K562 (cell line): ENCODE data around the gene PLEKHA8. TPM values are rescaled to one million over a fixed set of nuclear protein-coding genes. Genes with fewer than 3 reads are reported as not detected.

Source experiments
- ATAC-seq: fragments of 200-7000 bp; cut with Tn5 transposase; 3 replicates; pipeline ENCODE4 v1.9.1; 2020; ENCODE audit warnings: moderate library complexity
- BruUV-seq: library from RNA; stranded (reverse); fragments of 400-500 nt; replicated peaks from 2 replicates; lab custom pipeline; 2021; lab: Mats Ljungman, UMichigan
- CTCF ChIA-PET: fragments of 300-600 bp; formaldehyde crosslinking; extraction: SDS; loops from one replicate; lab custom pipeline; 2021; ENCODE audit warnings: low intra/inter-chr PET ratio; lab: Yijun Ruan, JAX
- POLR2A ChIA-PET: fragments of 300-600, 350-650 bp; sonication (Branson Sonifier 250); formaldehyde crosslinking; extraction: SDS; loops from one replicate; lab custom pipeline; 2021; ENCODE audit warnings: antibody characterized with exemption, inconsistent platforms; lab: Yijun Ruan, JAX
- DNase-seq, 4 experiments: peaks; one replicate each; pipeline versions ENCODE4 v3.0.0 to v3.0.0-alpha.2; 2011 to 2018; ENCODE audit warnings: low spot score in 3 of 4, mixed read lengths in 3 of 4; ENCODE audit errors: extremely low read depth in 1 of 4
- FAIRE-seq: peaks from 2 replicates; lab custom pipeline; 2011; peaks lifted over from hg19 to GRCh38; lab: Jason Lieb, UNC
- H2AFZ ChIP-seq: 2 replicates; pipeline ENCODE4 v1.6.0; 2011; ENCODE audit warnings: low read depth, low read length, control low read depth, inconsistent platforms
- H3K27ac ChIP-seq: fragments of 200-600 bp; 3 replicates; pipeline ENCODE4 v1.8.0; 2011; ENCODE audit warnings: low read depth, mild to moderate bottlenecking, control low read depth, inconsistent platforms, low read length, moderate library complexity, mixed read lengths; ENCODE audit errors: extremely low read depth
- H3K27me3 ChIP-seq, 2 experiments: fragments of 300-600 bp in 1 of 2; 2 replicates in 1 of 2; 3 replicates in 1 of 2; pipeline versions ENCODE4 v1.6.0 to v1.8.0; 2011; ENCODE audit warnings: inconsistent platforms in 2 of 2, low read length in 2 of 2, mild to moderate bottlenecking in 1 of 2, mixed read lengths in 1 of 2, moderate library complexity in 1 of 2; ENCODE audit not compliant: control insufficient read depth in 2 of 2, insufficient read depth in 2 of 2
- H3K36me3 ChIP-seq: fragments of 300-600 bp; 3 replicates; pipeline ENCODE4 v1.8.0; 2011; ENCODE audit warnings: mild to moderate bottlenecking, low read length, inconsistent platforms; ENCODE audit not compliant: control insufficient read depth, insufficient read depth
- H3K4me1 ChIP-seq, 2 experiments: fragments of 200-600 bp in 1 of 2; replicated peaks in 1 of 2; 2 replicates in 1 of 2; 3 replicates in 1 of 2; pipeline versions ENCODE4 v1.5.1 to v1.8.0; 2011; ENCODE audit warnings: inconsistent platforms in 2 of 2, low read length in 2 of 2, mild to moderate bottlenecking in 1 of 2, mixed read lengths in 1 of 2, moderate library complexity in 1 of 2; ENCODE audit not compliant: control insufficient read depth in 2 of 2, insufficient read depth in 2 of 2
- H3K4me2 ChIP-seq: 2 replicates; pipeline ENCODE4 v1.6.1; 2011; ENCODE audit warnings: low read length, control low read depth, inconsistent platforms, mixed read lengths; ENCODE audit not compliant: insufficient read depth
- H3K4me3 ChIP-seq: fragments of 200-600 bp; sonication (generic), shearing (Covaris generic); 2 replicates; pipeline ENCODE4 v1.5.1; 2016; ENCODE audit warnings: control low read depth, inconsistent platforms
- H3K79me2 ChIP-seq: fragments of 200-600 bp; 3 replicates; pipeline ENCODE4 v1.8.0; 2011; ENCODE audit warnings: low read length, inconsistent platforms; ENCODE audit not compliant: control insufficient read depth, insufficient read depth
- H3K9ac ChIP-seq, 2 experiments: 2 replicates each; pipeline versions ENCODE4 v1.6.0 to v1.6.1; 2011; ENCODE audit warnings: low read depth in 2 of 2, low read length in 2 of 2, control low read depth in 1 of 2, inconsistent platforms in 1 of 2, mild to moderate bottlenecking in 1 of 2, mixed read lengths in 1 of 2; ENCODE audit not compliant: insufficient read depth in 1 of 2
- H3K9me1 ChIP-seq: one replicate; pipeline ENCODE4 v1.6.0; 2011; ENCODE audit warnings: inconsistent platforms, mild to moderate bottlenecking, low read length, moderate library complexity; ENCODE audit not compliant: control insufficient read depth, insufficient read depth
- H3K9me3 ChIP-seq: replicated peaks from 2 replicates; pipeline ENCODE4 v1.5.1; 2011; ENCODE audit warnings: low read depth, low read length, inconsistent platforms; ENCODE audit not compliant: control insufficient read depth, insufficient read depth
- H4K20me1 ChIP-seq: replicated peaks from 2 replicates; pipeline ENCODE4 v1.6.1; 2011; ENCODE audit warnings: low read length, inconsistent platforms, mixed read lengths; ENCODE audit not compliant: control insufficient read depth, insufficient read depth
- ATF1 ChIP-seq, 2 experiments: fragments of 450-650 bp in 1 of 2; IDR thresholded peaks; 2 replicates each; pipeline ENCODE4 v1.6.1; 2016; ENCODE audit warnings: missing compliant biosample characterization in 1 of 2, missing genetic modification characterization in 1 of 2
- CHD2 ChIP-seq: IDR thresholded peaks from 2 replicates; pipeline ENCODE4 v1.6.1; 2011; ENCODE audit warnings: low read depth, low read length
- FOXA3 ChIP-seq, 2 experiments: fragments of 450-650 bp in 1 of 2; sonication (generic) in 1 of 2; formaldehyde crosslinking; IDR thresholded peaks in 1 of 2; conservative IDR thresholded peaks in 1 of 2; 2 replicates each; pipeline versions ENCODE4 v1.4.0 to v1.8.0; 2020 to 2022; ENCODE audit warnings: mild to moderate bottlenecking in 2 of 2, missing genetic modification reagents in 1 of 2
- FOXM1 ChIP-seq, 2 experiments: fragments of 450-650 bp in 1 of 2; sonication (generic) in 1 of 2; formaldehyde crosslinking in 1 of 2; IDR thresholded peaks; 2 replicates each; pipeline versions ENCODE4 v1.6.1 to v1.9.0; 2017 to 2022; ENCODE audit warnings: low read depth in 2 of 2, mild to moderate bottlenecking in 2 of 2, missing genetic modification reagents in 1 of 2, moderate library complexity in 1 of 2
- GTF2B ChIP-seq: IDR thresholded peaks from 2 replicates; pipeline ENCODE4 v1.6.1; 2011; ENCODE audit not compliant: insufficient read length; ENCODE audit errors: extremely low read depth
- LARP7 ChIP-seq: fragments of 450-650 bp; IDR thresholded peaks from 2 replicates; pipeline ENCODE4 v1.6.1; 2016
- RBM15 ChIP-seq: fragments of 200-400 bp; formaldehyde crosslinking; IDR thresholded peaks from 2 replicates; pipeline ENCODE4 v1.6.1; 2018; ENCODE audit warnings: mild to moderate bottlenecking, low read length, moderate library complexity; ENCODE audit not compliant: insufficient read depth
- SRF ChIP-seq, 2 experiments: fragments of 250-450, 450-650 bp in 1 of 2; sonication (Bioruptor Pico) in 1 of 2; sonication (generic) in 1 of 2; formaldehyde crosslinking; IDR thresholded peaks; 2 replicates each; pipeline versions ENCODE4 v1.5.0 to v1.5.1; 2020 to 2022; ENCODE audit warnings: mild to moderate bottlenecking in 1 of 2, missing genetic modification reagents in 1 of 2
- ZNF197 ChIP-seq: fragments of 200-800 bp; sonication (Bioruptor generic); IDR thresholded peaks from 2 replicates; pipeline ENCODE4 v1.6.1; 2016; ENCODE audit warnings: low read depth, missing genetic modification characterization, missing compliant biosample characterization
- WGBS: fragments of 100-300 bp; shearing (Covaris generic); methylation state at CpG from one replicate; pipeline ENCODE4 v1.1.6; 2016; ENCODE audit warnings: low coverage, mixed read lengths; ENCODE audit not compliant: insufficient coverage; ENCODE audit errors: missing lambda C conversion rate; 5-methylcytosine and 5-hydroxymethylcytosine counted together
- in situ Hi-C: fragments of 300-500 bp; cut with MboI; formaldehyde crosslinking; loops from 4 replicates; pipeline ENCODE4 v1.15.0; 2018; ENCODE audit warnings: inconsistent platforms, mixed read lengths
- intact Hi-C: fragments of 100-400 bp; cut with micrococcal nuclease; formaldehyde crosslinking; loops from 2 replicates; pipeline ENCODE4 v1.14.2; 2022
- polyA plus RNA-seq, 8 experiments: library from polyadenylated mRNA; depleted of rRNA in 4 of 8; stranded (reverse) in 5 of 8; unstranded in 3 of 8; fragments of >200 nt; fragmentation: Nextera tagmentation in 2 of 8; fragmentation: Illumina TruSeq in 1 of 8; extraction: Ambion mirVana in 2 of 8; extraction: Trizol in 1 of 8; gene quantifications; 2 replicates each; pipeline versions ENCODE4 v1.2.1 to v1.2.3, GENCODE V29; 2011 to 2014; ENCODE audit warnings: inconsistent platforms in 1 of 8, missing spikeins in 1 of 8
- total RNA-seq, 7 experiments: library from RNA; depleted of rRNA in 6 of 7; stranded (reverse); fragments of >200 nt in 6 of 7; fragmentation: Illumina TruSeq in 2 of 7; extraction: Trizol in 2 of 7; gene quantifications; 2 replicates each; pipeline versions ENCODE4 v1.2.1 to v1.2.3, GENCODE V29; 2011 to 2021; ENCODE audit warnings: low replicate concordance in 1 of 7
- TF ChIP-seq, protein P1 (sequence below), 2 experiments: fragments of 450-650 bp; IDR thresholded peaks; 2 replicates each; pipeline ENCODE4 v1.6.1; 2016
- TF ChIP-seq, protein P2 (sequence below): fragments of 250-450 bp; sonication (Bioruptor Pico); IDR thresholded peaks from 2 replicates; pipeline ENCODE4 v1.5.0; 2021; ENCODE audit warnings: mild to moderate bottlenecking, moderate library complexity
- TF ChIP-seq, protein P3 (sequence below): fragments of 200-800 bp; sonication (Bioruptor generic); IDR thresholded peaks from 2 replicates; pipeline ENCODE4 v1.6.1; 2017; ENCODE audit warnings: missing genetic modification characterization, missing compliant biosample characterization
- TF ChIP-seq, protein P4 (sequence below), 3 experiments: fragments of 200-800 bp in 1 of 3; sonication (Bioruptor generic) in 1 of 3; sonication (generic) in 1 of 3; formaldehyde crosslinking in 1 of 3; IDR thresholded peaks; 2 replicates each; pipeline versions ENCODE4 v1.6.1 to v1.8.0; 2016 to 2022; ENCODE audit warnings: mild to moderate bottlenecking in 2 of 3, missing compliant biosample characterization in 2 of 3, missing genetic modification characterization in 2 of 3, missing genetic modification reagents in 1 of 3

The PLEKHA8 gene
- total and polyA plus RNA-seq, 9 of the 15 experiments (the other 6 are each of a cell fraction or from before 2014, with no cell fraction given): 3.2 to 16.3 (median 11.8) TPM

- ATAC-seq: no peak
- Histone ChIP-seq H3K4me3 (no peak overlapping the region), H3K27me3 (no peaks in the 10 kb centered on the region), H2AFZ (no peak overlapping the region), H3K9ac (no peak overlapping the region), H3K79me2 (no peaks in the 10 kb centered on the region), H3K9me1 (no peaks in the 10 kb centered on the region), H3K9me3 (no peaks in the 10 kb centered on the region), H3K4me1 (no peaks in the 10 kb centered on the region), H3K27ac (no peak overlapping the region), H3K4me2 (no peak overlapping the region), H3K36me3 (peaks cover 9% of the 10 kb centered on the region; the same call in 2 of the 3 replicates), H4K20me1 (no peaks in the 10 kb centered on the region)
- DNase-seq: no peak
- intact Hi-C loops (loop anchor here (10.0 kb wide), 1 partner anchor 487 kb away; no protein-coding TSS in a partner anchor), in situ Hi-C loops (no loop called here)
- ChIA-PET POLR2A (no interaction called here), CTCF (no interaction called here)
- WGBS: 96% methylated on average over 3 of the region's 3 CpGs
- FAIRE-seq: no peak
- BruUV-seq: no TSS peak
- TF ChIP-seq LARP7: no peak
- TF ChIP-seq, protein P1, sequence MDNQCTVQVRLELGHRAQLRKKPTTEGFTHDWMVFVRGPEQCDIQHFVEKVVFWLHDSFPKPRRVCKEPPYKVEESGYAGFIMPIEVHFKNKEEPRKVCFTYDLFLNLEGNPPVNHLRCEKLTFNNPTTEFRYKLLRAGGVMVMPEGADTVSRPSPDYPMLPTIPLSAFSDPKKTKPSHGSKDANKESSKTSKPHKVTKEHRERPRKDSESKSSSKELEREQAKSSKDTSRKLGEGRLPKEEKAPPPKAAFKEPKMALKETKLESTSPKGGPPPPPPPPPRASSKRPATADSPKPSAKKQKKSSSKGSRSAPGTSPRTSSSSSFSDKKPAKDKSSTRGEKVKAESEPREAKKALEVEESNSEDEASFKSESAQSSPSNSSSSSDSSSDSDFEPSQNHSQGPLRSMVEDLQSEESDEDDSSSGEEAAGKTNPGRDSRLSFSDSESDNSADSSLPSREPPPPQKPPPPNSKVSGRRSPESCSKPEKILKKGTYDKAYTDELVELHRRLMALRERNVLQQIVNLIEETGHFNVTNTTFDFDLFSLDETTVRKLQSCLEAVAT (IDR thresholded peaks at IDR 0.05): no peak
- TF ChIP-seq FOXA3 (CRISPR knock-in tag; conservative IDR thresholded peaks at IDR 0.05 in 1 of 2, IDR thresholded peaks at IDR 0.05 in 1 of 2): no peak
- TF ChIP-seq SRF (CRISPR knock-in tag; IDR thresholded peaks at IDR 0.05): no peak
- no peak for TF ChIP-seq ATF1 (CRISPR knock-in tag; IDR thresholded peaks at IDR 0.05)
- no peak for TF ChIP-seq ATF1 (tag; IDR thresholded peaks at IDR 0.05)
- no peak for TF ChIP-seq RBM15
- no peak for TF ChIP-seq FOXM1 (IDR thresholded peaks at IDR 0.05; ENCODE audit: low read depth)
- TF ChIP-seq FOXM1 (CRISPR knock-in tag; IDR thresholded peaks at IDR 0.05; ENCODE audit: low read depth): no peak
- no peak for TF ChIP-seq ZNF197 (CRISPR knock-in tag)
- TF ChIP-seq, protein P2, sequence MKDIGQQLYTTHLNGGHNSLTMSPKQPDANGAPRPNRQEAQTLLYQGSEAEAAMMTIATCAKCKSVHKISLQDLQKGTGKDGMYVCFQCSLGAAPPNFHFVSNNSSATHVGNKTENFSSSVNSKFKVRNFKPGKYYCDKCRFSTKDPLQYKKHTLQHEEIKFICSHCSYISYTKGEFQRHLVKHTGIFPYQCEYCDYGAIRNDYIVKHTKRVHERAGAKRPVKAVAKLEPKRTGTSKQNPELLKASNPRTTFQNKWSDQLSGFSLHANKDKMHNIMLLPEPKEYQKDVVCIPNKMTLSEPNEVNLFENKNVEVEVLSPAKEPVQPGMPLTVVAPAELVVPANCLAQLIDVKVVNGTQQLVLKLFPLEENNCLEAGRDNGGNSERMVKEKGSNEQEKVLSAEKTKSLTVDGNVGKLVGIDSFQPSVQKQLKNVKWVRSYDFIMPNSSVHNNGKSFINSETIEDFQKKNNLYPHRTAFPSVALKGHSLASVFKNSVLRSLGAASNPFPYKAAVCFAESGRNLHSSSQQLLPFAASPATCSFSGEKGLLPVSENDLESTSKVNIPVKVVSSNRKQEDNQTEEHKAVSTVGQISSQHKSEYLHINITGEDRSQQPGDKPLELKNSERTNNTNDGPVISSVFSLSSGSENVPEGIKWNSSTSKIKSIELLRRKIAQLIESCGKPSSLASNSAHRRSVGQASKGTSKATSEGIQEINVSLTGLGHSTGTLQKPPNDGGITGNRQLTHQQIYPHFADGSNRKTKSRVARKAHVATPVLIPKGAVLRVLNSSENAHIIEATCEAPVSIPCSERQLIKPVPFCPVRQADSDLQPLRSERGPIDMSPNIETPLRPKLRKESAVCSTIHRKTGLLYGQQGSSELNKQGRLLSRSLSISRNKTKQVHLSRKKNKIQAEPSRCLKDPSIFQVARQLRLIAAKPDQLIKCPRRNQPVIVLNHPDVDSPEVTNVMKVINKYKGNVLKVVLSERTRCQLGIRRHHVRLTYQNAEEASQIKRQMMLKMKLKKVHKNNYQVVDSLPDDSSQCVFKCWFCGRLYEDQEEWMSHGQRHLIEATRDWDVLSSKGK: no peak
- TF ChIP-seq, protein P3, sequence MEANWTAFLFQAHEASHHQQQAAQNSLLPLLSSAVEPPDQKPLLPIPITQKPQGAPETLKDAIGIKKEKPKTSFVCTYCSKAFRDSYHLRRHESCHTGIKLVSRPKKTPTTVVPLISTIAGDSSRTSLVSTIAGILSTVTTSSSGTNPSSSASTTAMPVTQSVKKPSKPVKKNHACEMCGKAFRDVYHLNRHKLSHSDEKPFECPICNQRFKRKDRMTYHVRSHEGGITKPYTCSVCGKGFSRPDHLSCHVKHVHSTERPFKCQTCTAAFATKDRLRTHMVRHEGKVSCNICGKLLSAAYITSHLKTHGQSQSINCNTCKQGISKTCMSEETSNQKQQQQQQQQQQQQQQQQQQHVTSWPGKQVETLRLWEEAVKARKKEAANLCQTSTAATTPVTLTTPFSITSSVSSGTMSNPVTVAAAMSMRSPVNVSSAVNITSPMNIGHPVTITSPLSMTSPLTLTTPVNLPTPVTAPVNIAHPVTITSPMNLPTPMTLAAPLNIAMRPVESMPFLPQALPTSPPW (CRISPR knock-in tag): no peak
- TF ChIP-seq GTF2B: no peak
- no peak for TF ChIP-seq CHD2
- TF ChIP-seq, protein P4, sequence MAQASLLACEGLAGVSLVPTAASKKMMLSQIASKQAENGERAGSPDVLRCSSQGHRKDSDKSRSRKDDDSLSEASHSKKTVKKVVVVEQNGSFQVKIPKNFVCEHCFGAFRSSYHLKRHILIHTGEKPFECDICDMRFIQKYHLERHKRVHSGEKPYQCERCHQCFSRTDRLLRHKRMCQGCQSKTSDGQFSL (CRISPR knock-in tag; IDR thresholded peaks at IDR 0.05): no peak
- TF ChIP-seq, protein P4 (tag; IDR thresholded peaks at IDR 0.05): no peak
Observed at GRCh38 chr7:30078280-30078679, 50.1 kb downstream of the PLEKHA8 start.
